VCaP (cell line): ENCODE measurements around the gene RERE.
A peak's percentile ranks its signal among the peaks of the same experiment; 100 is the strongest.

ENCODE experiments used
- H3K27ac ChIP-seq: fragments of 450-650 bp; 2 replicates; pipeline ENCODE4 v1.5.1; 2017
- TF ChIP-seq, protein P1 (sequence below): fragments of 450-650 bp; conservative IDR thresholded peaks from 2 replicates; pipeline ENCODE4 v1.5.1; 2017; ENCODE audit warnings: mild to moderate bottlenecking, moderate library complexity

RERE gene

DNA sequence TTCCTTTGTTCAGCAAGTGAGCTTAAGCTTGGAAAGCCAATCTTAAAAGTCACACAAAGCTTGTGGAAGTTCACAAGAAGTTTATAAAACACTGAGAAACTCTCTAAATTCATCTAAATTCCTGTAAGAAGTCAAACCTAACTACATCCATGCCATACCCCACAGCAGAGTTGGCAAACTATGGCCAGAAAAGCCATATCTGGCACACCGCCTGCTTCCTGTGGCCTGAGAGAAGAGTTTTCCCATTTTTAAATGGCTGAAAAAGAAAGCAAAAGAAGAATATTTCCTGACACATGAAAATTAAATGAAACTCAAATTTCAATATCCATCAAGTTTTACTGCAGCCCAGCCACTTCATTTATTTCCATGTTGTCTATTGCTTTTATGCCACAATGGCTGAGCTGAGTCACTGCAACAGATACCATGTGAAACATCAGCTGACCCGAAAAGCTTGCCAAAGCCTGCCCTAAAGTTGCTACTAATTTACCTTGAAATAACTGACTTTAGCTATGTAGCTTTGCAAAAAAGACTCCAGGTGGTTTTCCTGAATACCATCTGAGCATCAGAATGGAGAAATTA is 262.4 kb downstream of the RERE start:
- TF ChIP-seq, protein P1, sequence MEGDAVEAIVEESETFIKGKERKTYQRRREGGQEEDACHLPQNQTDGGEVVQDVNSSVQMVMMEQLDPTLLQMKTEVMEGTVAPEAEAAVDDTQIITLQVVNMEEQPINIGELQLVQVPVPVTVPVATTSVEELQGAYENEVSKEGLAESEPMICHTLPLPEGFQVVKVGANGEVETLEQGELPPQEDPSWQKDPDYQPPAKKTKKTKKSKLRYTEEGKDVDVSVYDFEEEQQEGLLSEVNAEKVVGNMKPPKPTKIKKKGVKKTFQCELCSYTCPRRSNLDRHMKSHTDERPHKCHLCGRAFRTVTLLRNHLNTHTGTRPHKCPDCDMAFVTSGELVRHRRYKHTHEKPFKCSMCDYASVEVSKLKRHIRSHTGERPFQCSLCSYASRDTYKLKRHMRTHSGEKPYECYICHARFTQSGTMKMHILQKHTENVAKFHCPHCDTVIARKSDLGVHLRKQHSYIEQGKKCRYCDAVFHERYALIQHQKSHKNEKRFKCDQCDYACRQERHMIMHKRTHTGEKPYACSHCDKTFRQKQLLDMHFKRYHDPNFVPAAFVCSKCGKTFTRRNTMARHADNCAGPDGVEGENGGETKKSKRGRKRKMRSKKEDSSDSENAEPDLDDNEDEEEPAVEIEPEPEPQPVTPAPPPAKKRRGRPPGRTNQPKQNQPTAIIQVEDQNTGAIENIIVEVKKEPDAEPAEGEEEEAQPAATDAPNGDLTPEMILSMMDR: no peak
- no peak overlapping the region for H3K27ac ChIP-seq

DNA sequence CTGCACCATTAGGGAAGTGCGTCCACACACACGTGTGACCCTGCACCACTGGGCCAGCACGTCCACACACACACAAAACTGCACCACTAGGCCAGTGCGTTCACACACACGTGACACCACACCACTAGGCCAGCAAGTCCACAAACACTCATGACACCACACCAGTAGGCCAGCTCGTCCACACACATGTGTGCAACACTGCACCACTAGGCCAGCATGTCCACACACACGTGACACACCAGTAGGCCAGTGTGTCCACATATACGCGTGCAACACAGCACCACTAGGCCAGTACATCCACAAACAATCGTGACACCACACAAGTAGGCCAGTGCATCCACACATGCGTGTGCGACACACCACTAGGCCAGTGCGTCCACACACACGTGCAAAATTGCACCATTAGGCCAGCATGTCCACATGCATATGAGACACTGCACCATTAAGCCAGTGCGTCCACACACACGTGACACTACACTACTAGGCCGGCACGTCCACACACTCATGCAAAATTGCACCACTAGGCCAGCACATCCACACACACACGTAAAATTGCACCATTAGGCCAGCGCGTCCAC is 264.5 kb downstream of the RERE start:
- H3K27ac ChIP-seq: no peak overlapping the region
- TF ChIP-seq, protein P1: no peak

DNA sequence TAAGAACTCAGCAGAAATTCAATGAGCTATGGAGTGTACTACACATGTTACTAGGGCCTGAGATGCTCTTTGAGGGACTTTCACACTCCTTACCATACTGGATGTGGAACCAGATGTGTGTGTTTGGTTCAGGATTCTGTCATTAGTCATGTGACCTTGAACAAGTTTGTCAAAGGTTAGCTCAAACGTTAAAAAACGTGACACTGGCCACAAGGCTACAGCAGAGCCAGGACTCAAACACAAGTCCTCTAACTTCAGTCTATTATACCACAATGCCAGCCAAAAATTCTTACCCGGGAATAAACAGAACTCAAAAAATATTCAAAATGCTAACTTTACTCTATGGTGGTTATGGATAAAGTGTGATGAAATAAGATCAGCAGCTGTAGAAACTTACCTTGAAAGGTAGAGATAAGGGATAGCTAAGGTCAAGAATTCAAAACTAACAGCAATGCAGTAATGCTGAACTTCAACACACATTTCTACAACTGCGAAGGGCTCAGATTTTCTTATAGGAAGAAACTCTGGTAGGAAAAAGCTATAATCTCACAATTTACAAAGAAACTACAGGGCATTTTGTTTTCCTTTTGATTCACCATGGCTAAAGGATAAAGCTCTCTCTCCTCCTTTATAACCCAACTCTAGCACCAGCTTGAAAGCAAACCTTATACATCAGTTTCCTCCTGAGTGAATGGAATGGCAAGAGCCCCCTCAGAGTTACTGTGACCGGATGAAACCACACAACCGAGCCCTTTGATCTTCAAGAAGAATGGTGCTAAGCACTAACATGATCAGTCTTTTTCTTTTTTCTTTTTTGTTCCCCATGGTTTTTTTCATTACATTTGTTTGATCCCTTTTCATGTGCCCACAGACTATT is 265.6 kb downstream of the RERE start:
- peak overlapping the region; percentile 8; the same call in 1 of the 2 replicates for H3K27ac ChIP-seq
- TF ChIP-seq, protein P1: no peak

DNA sequence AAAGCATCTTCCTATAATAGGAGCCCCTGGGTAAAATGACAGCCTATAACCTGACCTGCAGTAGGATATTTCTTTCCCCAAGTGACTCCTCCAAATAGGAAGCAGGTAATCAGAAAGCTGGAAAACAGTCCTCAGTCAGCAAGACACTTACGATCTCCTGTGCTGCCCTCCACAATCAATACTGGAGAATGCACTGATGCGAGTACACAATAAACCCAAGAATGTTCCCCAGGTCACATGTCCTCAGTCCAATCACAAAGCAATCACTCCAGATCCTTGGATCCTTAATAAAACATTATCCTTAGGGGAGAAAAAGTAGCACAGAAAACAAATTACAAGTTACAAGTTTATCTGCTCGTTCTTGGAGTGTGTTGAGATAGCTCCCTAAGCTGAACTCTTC is 266.4 kb downstream of the RERE start:
- TF ChIP-seq, protein P1: no peak
- H3K27ac ChIP-seq: peak overlapping the region; percentile 8; the same call in 1 of the 2 replicates

DNA sequence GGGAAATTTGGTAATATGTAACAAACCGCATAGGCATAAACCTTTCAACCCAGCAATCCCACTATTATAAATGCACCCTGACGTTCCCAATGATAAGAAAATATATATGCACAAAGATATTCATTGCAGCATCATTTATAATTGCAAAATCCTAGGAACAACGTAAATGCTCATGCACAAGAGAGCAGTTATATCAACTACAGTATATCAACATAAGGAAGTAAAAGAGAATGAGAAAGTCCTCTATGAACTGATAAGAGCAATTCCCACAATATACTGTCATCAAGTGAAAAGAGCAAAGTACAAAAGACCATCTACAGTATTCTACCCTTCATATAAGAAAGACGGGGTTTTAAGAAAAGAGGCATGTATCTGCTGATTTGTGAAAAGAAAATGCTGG is 269.6 kb downstream of the RERE start:
- TF ChIP-seq, protein P1: no peak
- H3K27ac ChIP-seq: peak overlapping the region; percentile 6; the same call in 1 of the 2 replicates

DNA sequence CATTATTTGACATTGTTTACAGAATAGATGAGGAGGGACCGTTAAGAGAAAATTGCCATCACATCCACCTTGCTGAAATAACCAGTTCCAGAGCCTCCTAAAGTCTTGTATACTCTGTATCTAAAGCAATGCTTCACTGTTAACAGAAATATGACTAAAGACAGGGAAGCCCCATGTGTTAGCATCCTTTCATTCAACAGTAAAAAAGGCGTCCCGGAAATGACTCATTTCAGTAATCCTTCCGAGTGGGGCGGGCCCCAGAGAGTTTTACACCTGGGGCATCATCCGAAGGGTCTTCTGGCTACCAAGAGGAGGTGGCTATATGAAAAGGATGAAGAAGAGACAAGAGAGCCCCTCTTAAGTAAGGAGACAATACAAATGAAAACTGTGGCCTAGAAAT is 272.4 kb downstream of the RERE start:
- TF ChIP-seq, protein P1: no peak
- H3K27ac ChIP-seq: no peak overlapping the region

DNA sequence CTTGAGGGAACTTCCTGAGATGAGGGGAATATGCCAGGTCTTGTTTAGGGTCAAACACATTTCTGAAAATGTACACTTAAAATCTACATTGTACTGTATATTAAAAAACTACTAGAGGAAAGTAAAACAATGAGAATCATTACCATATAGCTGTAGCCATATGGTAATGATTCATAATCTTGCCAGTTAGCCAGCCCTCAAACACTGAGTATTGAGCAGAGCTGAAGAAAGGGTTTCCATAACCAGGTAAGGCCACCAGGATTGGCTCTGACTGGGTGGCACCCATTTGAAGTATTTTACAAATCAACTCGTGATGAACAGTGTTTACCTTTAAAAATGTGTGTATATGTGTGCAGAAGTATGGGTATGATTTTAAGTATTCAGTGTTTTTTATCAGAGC is 272.8 kb downstream of the RERE start:
- TF ChIP-seq, protein P1: no peak
- no peak overlapping the region for H3K27ac ChIP-seq
